GM12864 (cell line): ENCODE data around the gene TLR2.

Source experiments
- DNase-seq: peaks from one replicate; pipeline ENCODE4 v3.0.0-alpha.2; 2011; ENCODE audit warnings: low read depth
- H3K4me3 ChIP-seq: 2 replicates; pipeline ENCODE4 v1.5.1; 2011; ENCODE audit warnings: mild to moderate bottlenecking, low read depth, low read length, control low read depth
- CTCF ChIP-seq: IDR thresholded peaks from 2 replicates; pipeline ENCODE4 v1.5.1; 2011; ENCODE audit warnings: low read depth, mild to moderate bottlenecking, moderate library complexity, low read length, control low read depth, inconsistent platforms; ENCODE audit errors: missing control alignments

The TLR2 gene

GRCh38 chr4:153728660-153729059, 44.6 kb downstream of the TLR2 start:
- H3K4me3 ChIP-seq = no peak overlapping the region
- DNase-seq = no peak
- TF ChIP-seq CTCF = no peak

DNA sequence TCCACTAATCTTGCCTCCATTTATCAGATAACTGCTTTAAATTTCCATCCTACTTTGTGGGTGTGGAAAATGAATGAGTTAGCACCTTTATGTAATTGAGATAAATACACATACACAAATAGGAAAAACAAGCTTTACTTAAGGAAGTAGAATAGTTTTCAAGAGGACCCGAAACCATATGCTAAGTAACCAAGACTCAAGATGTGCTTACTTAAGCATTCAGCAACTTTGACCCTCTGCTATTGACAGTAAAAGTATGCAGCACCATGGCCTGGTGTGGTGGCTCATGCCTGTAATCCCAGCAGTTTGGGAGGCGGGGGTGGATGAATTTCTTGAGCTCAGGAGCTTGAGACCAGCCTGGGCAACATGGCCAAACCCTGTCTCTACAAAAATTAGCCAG, 45.8 kb downstream of the TLR2 start:
- no peak overlapping the region for H3K4me3 ChIP-seq
- no peak for DNase-seq
- no peak for TF ChIP-seq CTCF

GRCh38 chr4:153731239-153731638, 47.2 kb downstream of the TLR2 start:
- DNase-seq = no peak
- no peak overlapping the region for H3K4me3 ChIP-seq
- no peak for TF ChIP-seq CTCF

- TF ChIP-seq CTCF = no peak
- H3K4me3 ChIP-seq = no peak overlapping the region
- DNase-seq = no peak
Measured at GRCh38 chr4:153733751-153734448, 49.8 kb downstream of the TLR2 start.

DNA sequence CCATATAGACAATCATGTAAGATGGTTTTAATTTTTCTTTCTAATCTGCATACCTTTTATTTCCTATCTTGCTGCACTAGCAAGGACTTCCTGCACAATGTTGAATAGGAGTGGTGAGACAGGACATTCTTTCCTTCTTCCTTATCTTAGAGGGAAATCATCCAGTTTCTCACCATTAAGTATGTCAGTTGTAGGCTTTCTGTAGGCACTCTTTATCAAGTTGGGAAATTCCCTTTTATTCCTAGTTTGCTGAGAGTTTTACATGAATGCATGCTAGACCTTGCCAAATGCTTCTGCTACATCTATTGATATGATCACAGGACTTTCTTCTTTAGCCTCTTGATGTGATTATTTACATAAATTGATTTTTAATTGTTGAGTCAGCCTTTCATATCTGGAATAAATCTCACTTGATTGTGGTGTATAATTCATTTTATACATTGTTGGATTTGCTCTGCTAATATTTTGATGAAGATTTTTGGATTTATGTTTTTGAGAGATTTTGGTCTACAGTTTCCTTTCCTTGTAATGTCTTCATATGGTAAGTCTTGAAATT, 51.9 kb downstream of the TLR2 start:
- TF ChIP-seq CTCF = no peak
- no peak overlapping the region for H3K4me3 ChIP-seq
- DNase-seq = no peak

DNA sequence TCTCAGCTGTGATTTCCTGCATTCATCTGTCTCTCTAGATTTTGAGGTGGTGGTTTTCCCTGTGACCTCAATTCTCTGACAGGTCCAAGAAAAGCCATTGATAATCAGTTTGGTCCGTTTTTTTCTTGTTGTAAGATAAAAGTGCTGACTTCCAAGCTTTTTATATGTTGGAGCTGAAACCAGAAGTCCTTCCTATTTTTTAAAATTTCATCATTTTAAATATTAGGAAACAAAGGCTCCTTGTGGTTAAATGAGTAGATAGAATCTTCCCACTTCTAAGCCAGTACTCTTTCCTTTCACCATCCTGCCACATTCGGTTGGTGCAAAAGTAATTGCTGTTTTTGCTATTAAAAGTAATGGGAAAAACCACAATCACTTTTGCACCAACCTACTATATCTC, 57.5 kb downstream of the TLR2 start:
- H3K4me3 ChIP-seq = no peak overlapping the region
- no peak for DNase-seq
- no peak for TF ChIP-seq CTCF

DNA sequence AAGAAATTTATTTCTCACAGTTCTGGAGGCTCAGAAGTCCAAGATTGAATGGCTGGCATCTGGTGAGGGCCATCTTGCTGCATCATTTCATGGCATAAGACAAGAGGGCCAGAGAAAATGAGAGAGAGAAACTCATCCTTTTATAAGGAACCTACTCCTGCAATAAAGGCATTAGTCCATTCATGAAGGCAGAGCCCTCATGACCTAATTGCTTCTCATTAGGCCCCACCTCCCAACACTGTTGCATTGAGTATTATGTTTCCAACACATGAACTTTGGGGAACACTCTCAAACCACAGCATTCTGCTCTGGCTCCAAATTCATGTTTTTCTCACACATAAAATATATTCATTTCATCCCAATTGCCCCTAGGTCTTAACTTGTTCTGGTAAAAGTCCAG, 61.6 kb downstream of the TLR2 start:
- H3K4me3 ChIP-seq = no peak overlapping the region
- no peak for TF ChIP-seq CTCF
- DNase-seq = no peak
